Gastrocnemius medialis (tissue), 4 donors: ENCODE measurements around the gene HDGFL2.

ENCODE experiments used
- CTCF ChIP-seq, 5 experiments: fragments of 450-650 bp in 3 of 5; fragments of 200-600 bp in 2 of 5; sonication (generic) in 2 of 5; IDR thresholded peaks in 4 of 5; conservative IDR thresholded peaks in 1 of 5; 1 replicate in 4 of 5; 2 replicates in 1 of 5; pipeline ENCODE4 v1.5.1; 2016 to 2019; ENCODE audit warnings: antibody characterized with exemption in 5 of 5, mild to moderate bottlenecking in 3 of 5, moderate library complexity in 3 of 5
- POLR2A ChIP-seq, 2 donors: fragments of 450-650 bp; IDR thresholded peaks; one replicate each; pipeline ENCODE4 v1.6.1; 2017; ENCODE audit warnings: antibody characterized with exemption in 2 of 2, mild to moderate bottlenecking in 2 of 2, moderate library complexity in 2 of 2

GRCh38 chr19:4455719-4456475, 16.2 kb upstream of the HDGFL2 start:
- no peak for TF ChIP-seq CTCF (IDR thresholded peaks at IDR 0.05 in 4 of 5, conservative IDR thresholded peaks at IDR 0.05 in 1 of 5)
- TF ChIP-seq POLR2A (IDR thresholded peaks at IDR 0.05): peak; percentile 45 to 62
